ENCODE data around the gene TMEM38A. TPM values are rescaled to one million over a fixed set of nuclear protein-coding genes. Genes with fewer than 3 reads are reported as not detected.

Gene TMEM38A
- total RNA-seq, 1 donor from 2014 or later, result 2.2 TPM

GRCh38 chr19:16655727-16656126 is 5.2 kb upstream of the TMEM38A start:
- Histone ChIP-seq H3K9ac (ENCODE audit: low read length) (no peak overlapping the region), H3K27me3 (ENCODE audit: insufficient read depth, low read length) (no peaks in the 10 kb centered on the region), H3K4me1 (ENCODE audit: insufficient read depth, low read length) (peaks cover 12% of the 10 kb centered on the region), H4K20me1 (ENCODE audit: insufficient read depth, low read length) (peaks cover 73% of the 10 kb centered on the region), H3K27ac (ENCODE audit: low read depth, low read length) (no peak overlapping the region), H3K9me3 (ENCODE audit: insufficient read depth, low read depth, low read length) (no peaks in the 10 kb centered on the region), H3K4me3 (ENCODE audit: insufficient read depth, low read depth, low read length) (no peak overlapping the region), H3K36me3 (ENCODE audit: insufficient read depth, low read length) (peaks cover 42% of the 10 kb centered on the region), H2AFZ (ENCODE audit: low read depth, low read length) (no peak overlapping the region), H3K4me2 (ENCODE audit: low read length) (no peak overlapping the region), H3K79me2 (ENCODE audit: insufficient read depth, low read length) (peaks cover 51% of the 10 kb centered on the region)
- H3K4me3 Mint-ChIP-seq (ENCODE audit: unreplicated experiment), result no peak overlapping the region
- H3K27me3 Mint-ChIP-seq (ENCODE audit: low read depth, unreplicated experiment), result no peaks in the 10 kb centered on the region
- no peak overlapping the region for H3K27ac Mint-ChIP-seq (ENCODE audit: unreplicated experiment)
- H3K4me1 Mint-ChIP-seq (ENCODE audit: low read depth, unreplicated experiment), result peaks cover 8% of the 10 kb centered on the region
- H3K9me3 Mint-ChIP-seq (ENCODE audit: unreplicated experiment), result no peaks in the 10 kb centered on the region
- DNase-seq (ENCODE audit: low read depth), result no peak
- TF ChIP-seq, protein P1, sequence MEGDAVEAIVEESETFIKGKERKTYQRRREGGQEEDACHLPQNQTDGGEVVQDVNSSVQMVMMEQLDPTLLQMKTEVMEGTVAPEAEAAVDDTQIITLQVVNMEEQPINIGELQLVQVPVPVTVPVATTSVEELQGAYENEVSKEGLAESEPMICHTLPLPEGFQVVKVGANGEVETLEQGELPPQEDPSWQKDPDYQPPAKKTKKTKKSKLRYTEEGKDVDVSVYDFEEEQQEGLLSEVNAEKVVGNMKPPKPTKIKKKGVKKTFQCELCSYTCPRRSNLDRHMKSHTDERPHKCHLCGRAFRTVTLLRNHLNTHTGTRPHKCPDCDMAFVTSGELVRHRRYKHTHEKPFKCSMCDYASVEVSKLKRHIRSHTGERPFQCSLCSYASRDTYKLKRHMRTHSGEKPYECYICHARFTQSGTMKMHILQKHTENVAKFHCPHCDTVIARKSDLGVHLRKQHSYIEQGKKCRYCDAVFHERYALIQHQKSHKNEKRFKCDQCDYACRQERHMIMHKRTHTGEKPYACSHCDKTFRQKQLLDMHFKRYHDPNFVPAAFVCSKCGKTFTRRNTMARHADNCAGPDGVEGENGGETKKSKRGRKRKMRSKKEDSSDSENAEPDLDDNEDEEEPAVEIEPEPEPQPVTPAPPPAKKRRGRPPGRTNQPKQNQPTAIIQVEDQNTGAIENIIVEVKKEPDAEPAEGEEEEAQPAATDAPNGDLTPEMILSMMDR (IDR thresholded peaks at IDR 0.05; ENCODE audit: insufficient read depth, low read depth, low read length), result no peak
- TF ChIP-seq EZH2 (IDR thresholded peaks at IDR 0.05; ENCODE audit: insufficient read depth, low read length), result no peak
- peaks cover 24% of the 10 kb centered on the region for H3K36me3 Mint-ChIP-seq (ENCODE audit: low read depth, unreplicated experiment)
- no peak for FAIRE-seq

DNA sequence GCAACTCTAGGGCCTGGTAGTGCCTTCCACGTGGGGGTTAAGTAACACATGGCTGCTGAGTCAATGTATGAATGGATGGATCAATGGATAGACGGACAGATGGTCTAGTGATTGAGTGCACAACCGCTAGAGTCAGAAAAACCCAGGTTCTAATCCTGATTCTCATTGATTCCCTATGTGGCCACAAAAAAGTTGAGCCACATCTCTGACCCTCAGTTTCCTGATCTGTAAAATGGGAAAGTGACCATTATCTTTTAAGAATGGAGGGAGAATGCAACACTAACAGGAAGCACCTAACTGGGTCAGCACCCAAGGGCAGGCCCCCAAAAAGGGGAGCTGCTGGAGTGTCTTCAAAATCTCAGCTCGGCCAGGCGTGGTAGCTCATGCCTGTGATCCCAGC is 3.6 kb upstream of the TMEM38A start:
- Mint-ChIP-seq H3K4me1 (ENCODE audit: low read depth, unreplicated experiment) (peaks cover 8% of the 10 kb centered on the region), H3K36me3 (ENCODE audit: low read depth, unreplicated experiment) (peaks cover 16% of the 10 kb centered on the region), H3K4me3 (ENCODE audit: unreplicated experiment) (no peak overlapping the region), H3K9me3 (ENCODE audit: unreplicated experiment) (no peaks in the 10 kb centered on the region), H3K27me3 (ENCODE audit: low read depth, unreplicated experiment) (no peaks in the 10 kb centered on the region), H3K27ac (ENCODE audit: unreplicated experiment) (no peak overlapping the region)
- peaks cover 17% of the 10 kb centered on the region for H3K4me1 ChIP-seq (ENCODE audit: insufficient read depth, low read length)
- no peak overlapping the region for H3K4me3 ChIP-seq (ENCODE audit: insufficient read depth, low read depth, low read length)
- H2AFZ ChIP-seq (ENCODE audit: low read depth, low read length), result no peak overlapping the region
- H3K79me2 ChIP-seq (ENCODE audit: insufficient read depth, low read length), result peaks cover 44% of the 10 kb centered on the region
- peaks cover 60% of the 10 kb centered on the region for H4K20me1 ChIP-seq (ENCODE audit: insufficient read depth, low read length)
- no peak for DNase-seq (ENCODE audit: low read depth)
- no peak overlapping the region for H3K4me2 ChIP-seq (ENCODE audit: low read length)
- no peaks in the 10 kb centered on the region for H3K9me3 ChIP-seq (ENCODE audit: insufficient read depth, low read depth, low read length)
- peaks cover 31% of the 10 kb centered on the region for H3K36me3 ChIP-seq (ENCODE audit: insufficient read depth, low read length)
- no peaks in the 10 kb centered on the region for H3K27me3 ChIP-seq (ENCODE audit: insufficient read depth, low read length)
- TF ChIP-seq EZH2 (IDR thresholded peaks at IDR 0.05; ENCODE audit: insufficient read depth, low read length), result no peak
- TF ChIP-seq, protein P1 (IDR thresholded peaks at IDR 0.05; ENCODE audit: insufficient read depth, low read depth, low read length), result no peak
- no peak overlapping the region for H3K27ac ChIP-seq (ENCODE audit: low read depth, low read length)
- H3K9ac ChIP-seq (ENCODE audit: low read length), result no peak overlapping the region
- no peak for FAIRE-seq

DNA sequence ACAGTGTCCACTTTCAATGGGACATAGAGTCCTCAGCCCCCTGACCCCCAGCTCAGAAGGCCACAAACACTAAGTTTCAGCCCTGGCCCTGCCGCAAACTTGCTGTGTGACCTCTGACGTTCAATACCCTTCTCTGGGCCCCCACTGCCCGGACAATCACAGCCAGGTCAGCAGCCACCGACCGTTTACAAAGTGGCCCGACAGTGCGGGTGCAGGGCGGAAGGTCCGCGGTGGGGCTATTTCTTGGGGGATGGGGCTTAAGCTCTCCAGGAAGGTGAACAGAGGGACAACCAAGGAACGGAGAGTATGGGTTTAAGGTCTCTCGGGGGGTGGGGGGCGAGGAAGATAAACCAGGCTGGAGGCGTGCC is 1.5 kb upstream of the TMEM38A start:
- no peaks in the 10 kb centered on the region for H3K9me3 ChIP-seq (ENCODE audit: insufficient read depth, low read depth, low read length)
- H3K36me3 ChIP-seq (ENCODE audit: insufficient read depth, low read length), result peaks cover 15% of the 10 kb centered on the region
- H3K4me1 ChIP-seq (ENCODE audit: insufficient read depth, low read length), result peaks cover 17% of the 10 kb centered on the region
- no peaks in the 10 kb centered on the region for H3K27me3 Mint-ChIP-seq (ENCODE audit: low read depth, unreplicated experiment)
- peak overlapping the region; percentile 59 for H2AFZ ChIP-seq (ENCODE audit: low read depth, low read length)
- H3K9ac ChIP-seq (ENCODE audit: low read length), result peak overlapping the region; percentile 89
- peak overlapping the region; percentile 94 for H3K27ac Mint-ChIP-seq (ENCODE audit: unreplicated experiment)
- no peak for TF ChIP-seq EZH2 (IDR thresholded peaks at IDR 0.05; ENCODE audit: insufficient read depth, low read length)
- TF ChIP-seq, protein P1 (IDR thresholded peaks at IDR 0.05; ENCODE audit: insufficient read depth, low read depth, low read length), result no peak
- peak overlapping the region; percentile 89 for H3K27ac ChIP-seq (ENCODE audit: low read depth, low read length)
- peaks cover 8% of the 10 kb centered on the region for H3K36me3 Mint-ChIP-seq (ENCODE audit: low read depth, unreplicated experiment)
- FAIRE-seq (no peak), DNase-seq (ENCODE audit: low read depth) (no peak)
- no peaks in the 10 kb centered on the region for H3K27me3 ChIP-seq (ENCODE audit: insufficient read depth, low read length)
- H3K4me3 Mint-ChIP-seq (ENCODE audit: unreplicated experiment), result peak overlapping the region; percentile 96
- H3K4me3 ChIP-seq (ENCODE audit: insufficient read depth, low read depth, low read length), result peak overlapping the region; percentile 82
- H3K9me3 Mint-ChIP-seq (ENCODE audit: unreplicated experiment), result no peaks in the 10 kb centered on the region
- peaks cover 44% of the 10 kb centered on the region for H3K79me2 ChIP-seq (ENCODE audit: insufficient read depth, low read length)
- peaks cover 48% of the 10 kb centered on the region for H4K20me1 ChIP-seq (ENCODE audit: insufficient read depth, low read length)
- peaks cover 8% of the 10 kb centered on the region for H3K4me1 Mint-ChIP-seq (ENCODE audit: low read depth, unreplicated experiment)
- peak overlapping the region; percentile 100 for H3K4me2 ChIP-seq (ENCODE audit: low read length)
